GM19468 (cell line): Measurements from ENCODE around the gene ALS2CL.
"Not testable (repeated sequence)": the region's sequence is repeated elsewhere in the genome, so short reads cannot be mapped to it uniquely, and the experiment has no call there.

Experiments
- ATAC-seq: cut with Tn5 transposase; IDR thresholded peaks from one replicate; pipeline ENCODE4 v1.9.1; 2021; ENCODE audit warnings: mild to moderate bottlenecking, moderate library complexity, moderate number of reproducible peaks; ENCODE audit not compliant: unreplicated experiment; ENCODE audit errors: extremely low read depth

The ALS2CL gene

GRCh38 chr3:46706771-46707582 lies 13.5 kb upstream of the ALS2CL start:
- ATAC-seq, result no peak

DNA sequence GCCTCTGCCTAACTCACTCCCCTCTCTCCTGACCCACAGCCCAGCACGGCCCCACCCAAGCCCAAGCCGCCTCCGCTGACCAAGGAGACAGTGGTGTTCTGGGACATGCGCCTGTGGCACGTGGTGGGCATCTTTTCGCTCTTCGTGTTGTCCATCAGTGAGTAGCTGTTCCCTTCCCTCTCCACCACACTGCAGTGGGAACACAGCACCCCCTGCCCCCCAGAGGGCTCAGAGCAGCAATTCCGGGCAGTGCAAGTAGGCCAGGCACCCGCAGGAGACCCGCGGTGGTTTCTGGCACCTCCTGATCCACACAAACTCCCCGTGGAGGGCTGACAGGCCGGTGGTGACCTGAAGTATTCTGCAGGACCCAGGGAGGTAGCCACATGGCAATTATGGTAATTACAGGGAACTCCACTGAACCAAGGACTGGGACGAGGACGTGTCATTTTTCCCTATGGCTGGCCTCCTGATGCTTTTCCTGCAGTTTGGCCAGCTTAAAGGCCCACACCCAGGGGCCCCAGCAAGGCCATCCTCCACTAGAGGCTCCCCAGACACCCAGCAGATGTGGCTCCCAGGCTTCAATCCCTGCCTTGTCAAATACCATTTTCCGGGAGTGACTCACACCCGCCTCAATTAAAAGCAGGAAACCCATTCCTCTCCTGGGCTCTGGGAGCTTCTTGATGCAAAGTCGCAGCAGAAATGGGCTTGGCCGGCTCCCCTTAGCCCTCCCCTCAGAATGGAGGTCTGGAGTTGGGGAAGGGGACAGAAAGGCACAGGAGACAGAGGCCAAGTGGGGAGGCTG lies 12.5 kb upstream of the ALS2CL start:
- ATAC-seq, result no peak

- ATAC-seq, result no peak
Measured at GRCh38 chr3:46705022-46705530, 11.6 kb upstream of the ALS2CL start.

- ATAC-seq, result not testable (repeated sequence)
Measured at GRCh38 chr3:46704346-46704745, 10.9 kb upstream of the ALS2CL start.

GRCh38 chr3:46703013-46703520 lies 9.6 kb upstream of the ALS2CL start:
- ATAC-seq, result no peak

DNA sequence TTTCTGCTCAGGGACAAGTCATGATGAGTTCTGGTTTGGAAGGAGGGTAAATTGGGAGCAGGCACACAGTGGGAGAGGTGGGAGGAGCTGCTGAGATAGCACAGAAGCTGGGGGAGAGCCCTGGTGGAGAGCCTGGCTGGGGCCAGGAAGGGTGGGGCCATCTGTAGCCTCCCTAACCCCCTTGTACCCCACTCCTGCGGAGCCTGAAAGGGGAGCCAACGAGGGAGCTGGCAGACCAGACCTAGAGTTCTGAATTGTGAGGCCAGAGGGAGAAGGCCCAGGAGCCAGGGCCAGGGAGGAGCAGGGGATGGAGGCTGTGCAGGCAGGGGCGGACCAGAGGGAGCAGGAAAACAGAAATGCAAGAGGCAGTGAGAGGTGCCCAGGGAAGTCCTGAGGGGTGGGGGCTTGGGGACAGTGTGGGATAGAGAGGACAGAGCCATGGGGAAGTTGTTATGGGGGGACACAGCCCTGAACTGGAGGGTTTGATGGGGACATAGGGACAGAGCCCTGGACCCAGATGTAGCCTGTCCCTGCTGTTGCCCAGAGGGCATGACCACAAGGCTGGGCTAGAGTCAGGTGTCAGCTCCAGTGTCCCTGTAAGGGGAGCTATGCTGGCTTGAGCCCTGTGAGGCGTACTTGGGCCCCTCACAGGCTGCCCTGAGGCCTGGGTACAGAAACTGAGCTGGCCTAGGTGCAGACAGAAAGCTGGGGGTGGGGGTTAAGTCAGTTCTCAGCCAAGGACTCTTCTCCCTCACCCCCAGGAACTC lies 8.9 kb upstream of the ALS2CL start:
- ATAC-seq, result no peak

- no peak for ATAC-seq
Measured at GRCh38 chr3:46701181-46701939, 7.9 kb upstream of the ALS2CL start, which contains the start of gene TMIE. TMIE (plus strand) TSS chr3:46701392; CDS start chr3:46701488, 96 bp downstream.

DNA sequence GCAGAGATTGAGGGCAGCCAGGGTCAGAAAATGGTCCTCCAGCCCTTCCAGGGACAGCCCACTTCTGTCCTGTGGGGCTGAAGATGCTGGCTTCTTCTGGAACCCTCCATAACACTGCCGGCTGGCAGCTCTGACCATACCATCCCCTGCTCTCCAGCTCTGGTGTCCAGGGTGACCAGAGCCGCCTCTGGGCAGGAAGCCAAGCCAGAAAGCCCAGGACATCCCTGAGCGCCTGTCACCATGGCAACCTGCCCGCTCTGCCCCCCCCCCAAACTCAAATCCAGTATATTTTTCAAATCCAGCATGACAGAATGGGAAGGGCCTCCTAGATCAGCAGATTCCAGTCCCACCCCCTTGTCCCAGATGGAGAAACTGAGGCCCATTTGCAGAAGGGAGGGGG lies 7.3 kb upstream of the ALS2CL start:
- ATAC-seq, result no peak

- ATAC-seq, result no peak
Measured at GRCh38 chr3:46699676-46700523, 6.4 kb upstream of the ALS2CL start.

- ATAC-seq, result no peak
Measured at GRCh38 chr3:46695962-46696894, 2.7 kb upstream of the ALS2CL start.

GRCh38 chr3:46695177-46695961 lies 1.9 kb upstream of the ALS2CL start:
- ATAC-seq, result no peak

DNA sequence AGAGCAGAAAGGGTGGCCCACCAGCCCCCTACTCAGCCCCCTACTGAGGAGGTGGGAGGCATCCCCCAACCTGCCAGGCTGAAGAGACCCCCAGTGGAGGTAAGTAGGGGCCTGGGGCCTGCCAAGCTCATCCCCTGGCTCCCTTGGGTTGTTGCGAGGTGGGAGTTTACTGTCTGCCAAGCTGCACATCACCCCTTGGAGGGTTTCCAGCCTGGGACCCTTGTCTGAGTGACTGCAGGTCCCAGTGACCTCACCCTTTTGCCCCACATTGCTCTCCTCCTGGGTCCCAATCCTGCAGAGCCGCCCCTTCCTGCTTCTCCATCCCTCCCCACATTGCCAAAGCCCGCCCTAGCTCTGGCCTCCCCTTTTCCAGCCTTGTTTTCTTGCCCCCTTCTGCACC lies 1.0 kb upstream of the ALS2CL start:
- ATAC-seq, result no peak

DNA sequence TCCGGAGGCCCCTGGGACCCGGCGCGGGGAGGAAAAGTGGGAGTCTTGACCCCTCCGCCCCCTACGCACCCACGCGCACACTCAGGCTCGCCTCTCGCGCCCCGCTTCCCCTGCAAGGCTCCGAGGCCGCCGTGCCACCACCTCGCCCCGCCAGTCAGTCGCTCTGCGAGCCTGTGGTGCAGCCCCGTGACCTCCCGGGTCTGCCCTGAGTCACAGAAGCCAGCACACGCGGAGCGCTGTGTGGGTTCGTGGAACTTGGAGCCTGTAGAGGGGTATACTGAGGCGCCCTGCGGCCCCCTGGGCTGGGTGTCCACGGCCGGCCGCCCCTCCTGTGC lies 380 bp upstream of the ALS2CL start:
- no peak for ATAC-seq

- no peak for ATAC-seq
Measured at GRCh38 chr3:46692566-46692990, 901 bp downstream of the ALS2CL start.

GRCh38 chr3:46690798-46691197 lies 2.7 kb downstream of the ALS2CL start:
- no peak for ATAC-seq

GRCh38 chr3:46685446-46685845 lies 8.0 kb downstream of the ALS2CL start:
- ATAC-seq, result no peak

- no peak for ATAC-seq
Measured at GRCh38 chr3:46684891-46685290, 8.6 kb downstream of the ALS2CL start.
